Body of pancreas (tissue), 4 donors: ENCODE measurements around the gene FGFBP1. TPM values are rescaled to one million over a fixed set of nuclear protein-coding genes. Genes with fewer than 3 reads are reported as not detected.

Source experiments
- ATAC-seq: fragments of 150-250 bp; one replicate; pipeline ENCODE4 v1.9.1; 2016
- DNase-seq, 4 donors: peaks; one replicate each; pipeline ENCODE4 v3.0.0-alpha.2; 2019
- H3K27ac ChIP-seq, 4 donors: fragments of 200-600 bp; sonication (generic); 1 replicate in 3 of 4; 2 replicates in 1 of 4; pipeline versions ENCODE4 v1.5.1 to v1.6.1; 2016 to 2019; ENCODE audit warnings: mild to moderate bottlenecking in 1 of 4, mixed read lengths in 1 of 4, moderate library complexity in 1 of 4
- H3K27me3 ChIP-seq, 2 donors: fragments of 200-600 bp; sonication (generic); one replicate each; pipeline ENCODE4 v1.6.0; 2016; ENCODE audit warnings: mild to moderate bottlenecking in 1 of 2
- H3K36me3 ChIP-seq, 2 donors: fragments of 200-600 bp; sonication (generic); replicated peaks in 1 of 2; 2 replicates each; pipeline ENCODE4 v1.5.1; 2016; ENCODE audit warnings: low read depth in 2 of 2; ENCODE audit not compliant: insufficient read depth in 1 of 2
- H3K4me1 ChIP-seq: fragments of 200-600 bp; sonication (generic); one replicate; pipeline ENCODE4 v1.6.0; 2016
- H3K4me3 ChIP-seq, 2 donors: fragments of 200-600 bp; sonication (generic); 1 replicate in 1 of 2; 2 replicates in 1 of 2; pipeline ENCODE4 v1.5.1; 2016 to 2019
- H3K9me3 ChIP-seq, 3 donors: fragments of 200-600 bp; sonication (generic); 1 replicate in 2 of 3; 2 replicates in 1 of 3; pipeline ENCODE4 v1.5.1; 2016
- CTCF ChIP-seq, 7 experiments: fragments of 450-650 bp in 4 of 7; fragments of 200-600 bp in 3 of 7; sonication (generic) in 3 of 7; IDR thresholded peaks; one replicate each; pipeline ENCODE4 v1.5.1; 2016 to 2019; ENCODE audit warnings: antibody characterized with exemption in 7 of 7
- POLR2A ChIP-seq, 3 donors: fragments of 450-650 bp; IDR thresholded peaks; one replicate each; pipeline ENCODE4 v1.6.1; 2016; ENCODE audit warnings: antibody characterized with exemption in 3 of 3, mild to moderate bottlenecking in 2 of 3
- WGBS, 2 donors: methylation state at CpG; one replicate each; pipeline ENCODE4 v1.1.5; 2017; 5-methylcytosine and 5-hydroxymethylcytosine counted together
- intact Hi-C: fragments of 100-400 bp; cut with DNase I; formaldehyde crosslinking; loops from one replicate; pipeline ENCODE4 v1.15.1; 2023
- total RNA-seq, 2 donors: library from RNA; depleted of rRNA; stranded (reverse); fragments of >200 nt; gene quantifications; one replicate each; pipeline ENCODE4 v1.1.0, GENCODE V29; 2016

The FGFBP1 gene
- total RNA-seq, 2 donors from 2014 or later = not detected

GRCh38 chr4:15938182-15938581 lies 358 bp downstream of the FGFBP1 start:
- H3K27ac ChIP-seq = no peak overlapping the region
- peak; percentile 71 for ATAC-seq
- H3K4me1 ChIP-seq = no peaks in the 10 kb centered on the region
- H3K4me3 ChIP-seq = no peak overlapping the region
- H3K36me3 ChIP-seq = no peaks in the 10 kb centered on the region
- H3K27me3 ChIP-seq = no peaks in the 10 kb centered on the region
- intact Hi-C loops = no loop called here
- DNase-seq = peak; percentile 20 to 43 (median 37)
- no peaks in the 10 kb centered on the region for H3K9me3 ChIP-seq
- no peak for TF ChIP-seq CTCF (IDR thresholded peaks at IDR 0.05)
- TF ChIP-seq POLR2A (IDR thresholded peaks at IDR 0.05) = no peak
- WGBS, 2 donors = 8 to 14% methylated on average over 7 to 8 of the region's 8 CpGs

DNA sequence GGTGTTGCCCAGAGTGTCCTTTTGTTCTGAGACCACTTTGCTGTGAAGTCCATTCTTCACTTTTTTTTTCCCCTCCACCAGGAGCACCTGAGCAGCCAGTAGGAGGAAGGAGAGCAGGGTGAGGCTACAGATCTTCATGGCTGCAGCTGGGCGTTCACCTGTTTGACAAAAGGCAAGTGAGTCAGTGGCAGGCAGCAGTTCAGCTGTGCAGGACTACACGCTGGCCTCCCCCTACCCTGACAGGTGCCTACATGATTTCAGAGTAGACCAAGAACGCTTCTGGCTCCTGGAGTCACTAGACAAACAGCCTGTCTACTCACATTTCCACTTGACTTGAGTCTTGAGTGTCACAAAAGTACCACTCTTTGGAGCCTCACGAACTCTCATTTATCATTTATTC lies 2.0 kb downstream of the FGFBP1 start:
- intact Hi-C loops = no loop called here
- Histone ChIP-seq H3K4me1 (no peaks in the 10 kb centered on the region), H3K4me3 (no peak overlapping the region), H3K36me3 (no peaks in the 10 kb centered on the region), H3K9me3 (no peaks in the 10 kb centered on the region), H3K27me3 (no peaks in the 10 kb centered on the region), H3K27ac (no peak overlapping the region)
- DNase-seq (no peak), ATAC-seq (no peak)
- WGBS, 2 donors = 54 to 58% methylated on average over 4 of the region's 4 CpGs
- TF ChIP-seq POLR2A (IDR thresholded peaks at IDR 0.05) (no peak), CTCF (IDR thresholded peaks at IDR 0.05) (no peak)

GRCh38 chr4:15935504-15936402 lies 2.8 kb downstream of the FGFBP1 start:
- H3K36me3 ChIP-seq = no peaks in the 10 kb centered on the region
- ATAC-seq (no peak), DNase-seq (no peak)
- intact Hi-C loops = no loop called here
- 67 to 80% methylated on average over 10 of the region's 10 CpGs for WGBS, 2 donors
- no peak overlapping the region for H3K4me3 ChIP-seq
- H3K27ac ChIP-seq = no peak overlapping the region
- H3K9me3 ChIP-seq = no peaks in the 10 kb centered on the region
- no peaks in the 10 kb centered on the region for H3K27me3 ChIP-seq
- no peaks in the 10 kb centered on the region for H3K4me1 ChIP-seq
- TF ChIP-seq POLR2A (IDR thresholded peaks at IDR 0.05) (no peak), CTCF (IDR thresholded peaks at IDR 0.05) (no peak)

- H3K27ac ChIP-seq = no peak overlapping the region
- ATAC-seq = no peak
- DNase-seq = no peak
- WGBS, 2 donors = 42 to 45% methylated on average over 3 of the region's 3 CpGs
- H3K27me3 ChIP-seq = no peaks in the 10 kb centered on the region
- no peaks in the 10 kb centered on the region for H3K36me3 ChIP-seq
- no peaks in the 10 kb centered on the region for H3K9me3 ChIP-seq
- no peak for TF ChIP-seq CTCF (IDR thresholded peaks at IDR 0.05)
- intact Hi-C loops = no loop called here
- no peaks in the 10 kb centered on the region for H3K4me1 ChIP-seq
- H3K4me3 ChIP-seq = no peak overlapping the region
Measured at GRCh38 chr4:15934259-15934658, 4.3 kb downstream of the FGFBP1 start.
